HG03175 (cell line): Measurements from ENCODE around the gene MGAT5.

Source experiments
- ATAC-seq: cut with Tn5 transposase; IDR thresholded peaks from one replicate; pipeline ENCODE4 v1.9.1; 2021; ENCODE audit warnings: mild to moderate bottlenecking, moderate library complexity; ENCODE audit not compliant: unreplicated experiment

MGAT5 gene

DNA sequence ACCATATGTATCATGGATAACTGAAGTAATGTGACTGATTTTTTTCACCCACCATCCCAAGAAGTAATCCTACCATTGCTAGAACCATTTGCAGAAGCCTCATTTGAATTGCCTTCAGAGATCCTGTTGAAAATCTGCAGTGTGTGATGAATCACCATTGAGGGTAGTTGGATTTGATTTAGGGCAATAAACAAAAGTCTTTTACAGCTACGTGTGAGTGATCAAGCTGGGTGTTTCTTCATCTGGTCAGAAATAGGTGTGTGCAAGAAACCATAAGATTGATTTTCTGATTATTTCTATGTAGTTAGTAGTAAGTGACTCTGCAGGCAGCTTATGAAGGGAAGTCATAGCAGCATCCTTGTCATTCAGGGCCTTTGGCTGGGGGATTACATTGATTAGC, 159.6 kb downstream of the MGAT5 start:
- no peak for ATAC-seq

DNA sequence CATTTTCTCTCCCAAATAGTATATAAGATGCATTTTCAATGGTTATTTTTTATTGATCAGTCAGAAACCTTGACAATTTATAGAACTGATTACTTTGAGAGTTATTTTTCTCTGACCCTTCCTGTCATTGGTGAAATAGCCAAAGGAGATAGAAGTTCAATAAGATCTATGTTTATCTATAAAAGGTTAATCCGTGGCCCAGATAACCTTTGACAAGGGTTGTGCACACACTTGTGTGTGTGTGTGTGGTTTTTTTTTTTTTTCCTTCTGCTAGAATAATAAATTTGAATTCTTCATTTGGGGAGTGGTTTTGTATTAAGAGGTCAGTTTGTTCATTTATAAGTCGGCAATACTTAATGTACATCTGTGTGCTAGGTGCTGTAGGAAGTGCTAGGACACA, 160.0 kb downstream of the MGAT5 start:
- ATAC-seq, result no peak

DNA sequence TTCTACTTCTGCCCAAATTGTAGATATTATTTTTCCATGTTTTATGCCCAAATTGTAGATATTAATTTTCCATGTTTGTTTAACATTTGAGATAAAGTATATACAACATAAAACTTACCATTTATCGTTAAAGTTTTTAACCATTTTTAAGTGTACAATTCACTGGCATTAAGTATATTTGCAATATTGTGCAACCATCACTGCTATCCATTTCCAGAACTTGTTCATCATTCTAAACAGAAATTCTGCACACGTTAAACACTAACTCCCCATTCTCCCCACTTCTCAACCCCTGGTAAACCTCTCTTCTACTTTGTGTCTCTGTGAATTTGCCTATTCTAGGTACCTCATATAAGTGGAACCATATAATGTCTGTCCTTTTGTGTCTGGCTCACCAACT, 162.1 kb downstream of the MGAT5 start:
- no peak for ATAC-seq

DNA sequence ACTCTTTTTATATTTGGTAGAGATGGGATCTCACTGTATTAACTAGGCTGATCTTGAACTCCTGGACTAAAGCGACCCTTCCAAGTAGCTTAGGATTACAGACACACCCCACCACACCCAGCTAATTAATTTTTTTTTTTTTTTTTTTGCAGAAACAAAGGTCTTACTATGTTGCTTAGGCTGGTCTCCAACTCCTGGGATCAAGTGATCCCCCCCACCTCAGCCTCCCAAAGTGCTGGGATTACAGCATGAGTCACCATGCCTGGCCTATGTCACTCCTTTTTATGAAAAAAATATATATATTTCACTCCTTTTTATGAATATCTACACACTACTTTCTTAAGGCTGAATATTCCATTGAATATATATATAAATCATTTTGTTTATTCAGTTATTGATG, 162.8 kb downstream of the MGAT5 start:
- no peak for ATAC-seq

DNA sequence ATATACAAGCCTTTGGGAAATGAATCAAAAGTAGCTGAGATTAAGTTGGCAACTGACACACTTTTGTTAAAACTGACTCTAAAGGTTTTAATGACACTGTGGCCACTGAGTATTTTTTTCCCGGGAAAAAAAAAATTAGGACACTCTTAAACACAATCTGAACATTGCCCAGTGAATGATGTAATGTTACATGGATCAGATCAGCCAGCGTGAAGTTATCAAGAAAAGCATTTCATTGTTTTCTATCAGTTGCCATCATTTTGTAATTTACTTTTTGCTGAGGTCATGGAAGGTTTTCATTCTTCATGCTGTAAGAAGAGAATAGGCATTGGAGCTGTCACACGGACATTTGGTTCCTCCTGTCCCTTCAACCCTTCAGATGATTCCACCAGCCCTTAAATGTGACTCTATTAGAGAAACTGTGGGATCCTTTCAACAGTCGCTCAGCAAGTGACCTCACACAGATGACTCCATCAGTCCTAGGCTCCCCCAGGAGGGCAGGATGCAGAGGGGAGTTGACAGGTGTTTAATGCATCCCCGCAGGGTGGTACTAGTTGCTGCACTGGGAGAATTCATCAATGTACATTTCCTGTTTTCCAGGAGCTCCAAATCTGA, 164.2 kb downstream of the MGAT5 start:
- no peak for ATAC-seq

DNA sequence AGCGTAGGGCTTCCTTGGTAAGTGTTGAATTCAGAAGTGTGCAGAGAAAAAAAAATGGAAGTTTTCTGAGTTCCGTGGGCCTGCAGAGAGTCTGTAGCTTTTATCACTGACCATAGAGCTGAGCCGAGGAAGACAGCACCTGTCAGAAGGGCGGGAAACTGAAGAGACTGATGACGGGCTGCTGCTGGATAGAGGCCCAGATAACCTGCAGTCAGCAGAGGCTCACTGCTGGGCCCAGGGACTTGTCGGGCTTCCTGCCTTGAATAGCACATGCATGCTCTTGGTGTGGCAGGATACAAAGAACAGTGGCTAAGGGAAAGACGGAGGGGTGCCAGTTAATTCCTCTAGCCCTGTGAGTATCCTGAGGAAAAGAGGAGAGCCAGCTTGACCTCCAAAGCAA, 166.4 kb downstream of the MGAT5 start:
- no peak for ATAC-seq

DNA sequence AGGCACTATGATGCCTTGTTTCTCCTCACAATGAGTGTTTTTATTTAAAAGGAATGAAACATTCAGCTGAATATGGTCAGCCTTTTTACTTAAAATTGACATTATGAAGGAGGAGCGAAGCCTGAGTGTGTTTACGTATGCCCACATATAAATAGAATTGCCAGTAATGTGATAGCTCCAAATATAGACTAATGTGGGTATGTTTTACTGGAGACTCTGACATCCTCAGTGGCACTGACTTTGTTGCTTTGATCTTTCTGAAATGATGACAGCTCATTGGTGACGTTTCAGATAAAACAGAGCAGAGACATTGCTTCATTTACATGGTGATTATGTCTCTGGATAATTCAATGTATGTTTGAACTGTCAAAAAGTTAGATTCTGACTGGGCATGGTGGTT, 167.0 kb downstream of the MGAT5 start:
- ATAC-seq, result no peak

DNA sequence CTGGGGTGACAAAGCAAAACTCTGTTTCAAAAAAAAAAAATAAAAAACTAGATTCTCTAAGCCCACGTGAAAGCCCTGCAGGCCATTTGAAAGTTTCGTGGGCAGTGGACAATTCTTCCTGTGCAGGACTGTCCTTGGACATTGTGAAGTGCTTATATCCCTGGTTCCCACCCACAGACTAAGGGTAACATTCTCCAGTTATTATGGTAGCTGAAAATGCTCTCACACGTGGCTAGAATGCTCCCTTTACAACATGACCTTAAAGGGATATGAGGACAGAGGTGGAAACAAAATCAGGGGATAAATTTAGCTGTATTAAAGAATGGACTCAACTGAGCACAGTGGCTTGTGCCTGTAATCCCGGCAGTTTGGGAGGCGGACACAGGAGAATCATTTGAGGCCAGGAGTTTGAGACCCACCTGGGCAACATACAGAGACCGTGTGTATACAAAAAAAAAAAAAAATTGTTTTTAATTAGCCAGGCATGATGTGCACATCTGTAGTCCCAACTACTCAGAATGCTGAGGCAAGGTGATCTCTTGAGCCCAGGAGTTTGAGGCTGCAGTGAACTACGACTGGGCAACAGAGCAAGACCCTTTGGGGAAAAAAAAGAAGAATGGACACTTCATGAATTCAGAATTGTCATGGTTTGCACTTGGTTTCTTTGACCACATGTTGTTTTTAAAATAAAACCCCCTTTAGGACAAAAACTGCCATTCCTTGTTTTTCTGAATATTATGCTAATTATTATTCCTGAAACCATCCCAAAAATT, 167.9 kb downstream of the MGAT5 start:
- ATAC-seq, result no peak

DNA sequence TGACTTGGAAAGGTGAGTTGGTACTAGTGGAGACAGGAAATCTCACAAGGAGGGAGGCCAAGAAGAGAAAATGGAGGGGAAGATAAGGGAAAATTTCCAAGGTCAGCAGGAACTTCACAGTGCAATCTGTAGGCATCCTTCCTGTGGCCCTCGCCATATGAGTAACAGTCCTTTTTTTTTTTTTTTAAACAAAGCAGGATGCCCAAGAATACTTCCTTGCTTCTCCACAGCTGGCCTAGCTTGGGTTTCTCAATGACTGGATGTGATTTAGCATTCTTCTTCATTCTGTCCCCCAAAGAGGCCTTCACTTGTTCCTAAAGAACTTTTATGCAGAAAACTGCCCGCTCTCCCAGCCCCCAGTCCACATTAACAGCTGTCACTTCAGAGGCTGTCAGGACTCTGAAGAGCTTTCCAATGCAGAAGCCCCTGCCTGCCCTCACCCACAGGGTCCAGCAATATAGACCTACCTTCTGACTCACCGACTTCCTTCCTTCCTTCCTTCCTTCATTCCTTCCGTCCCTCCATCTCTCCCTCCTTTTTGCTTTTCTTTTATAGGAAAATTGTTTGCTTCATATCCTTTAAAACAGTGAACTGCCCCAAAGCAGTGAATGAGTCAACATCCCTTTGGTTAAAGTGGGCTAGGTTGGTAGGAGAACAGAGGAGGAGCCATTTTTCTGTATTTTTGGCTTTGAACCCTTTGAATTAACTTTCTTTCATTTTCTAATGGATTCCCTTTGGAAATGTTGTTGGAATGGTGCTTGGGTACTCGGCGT, 172.0 kb downstream of the MGAT5 start:
- ATAC-seq, result no peak

DNA sequence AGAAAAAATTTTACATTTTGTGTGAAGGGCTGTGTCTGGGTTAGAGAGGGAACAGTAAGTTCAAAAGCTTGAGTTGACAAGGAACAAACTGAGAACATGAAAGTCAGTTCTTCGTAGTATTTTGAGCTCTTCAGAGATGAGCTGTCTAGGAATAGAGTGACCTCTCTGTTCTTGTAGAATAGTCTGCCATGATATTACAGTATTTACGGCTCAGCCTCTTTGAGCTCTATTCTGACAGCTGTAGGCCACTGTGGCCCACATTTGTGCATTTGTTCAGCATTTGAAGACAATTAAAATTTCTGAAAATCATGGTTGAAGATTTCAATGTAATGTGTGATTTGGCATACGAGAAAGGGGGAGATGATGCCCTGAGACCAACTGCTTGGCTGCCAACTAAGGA, 172.8 kb downstream of the MGAT5 start:
- no peak for ATAC-seq

DNA sequence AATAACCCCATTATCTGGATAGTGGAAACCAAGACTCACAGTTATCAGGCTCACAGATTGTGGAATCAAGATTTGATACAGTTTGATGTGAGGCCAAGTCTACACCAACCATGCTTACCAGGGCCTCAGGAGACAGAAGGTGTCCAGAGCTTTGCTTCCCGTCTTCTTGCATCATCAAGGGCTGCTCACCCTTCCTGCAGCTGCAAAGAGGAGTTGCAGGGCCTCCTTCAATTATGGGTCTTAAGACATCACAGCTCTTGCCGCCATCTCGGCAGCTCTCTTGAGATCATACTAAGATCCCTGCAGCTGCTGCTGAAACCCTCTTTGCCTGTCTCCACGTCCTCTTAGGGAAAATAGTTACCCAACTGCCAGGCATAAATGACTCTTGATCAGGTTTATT, 176.0 kb downstream of the MGAT5 start:
- no peak for ATAC-seq

DNA sequence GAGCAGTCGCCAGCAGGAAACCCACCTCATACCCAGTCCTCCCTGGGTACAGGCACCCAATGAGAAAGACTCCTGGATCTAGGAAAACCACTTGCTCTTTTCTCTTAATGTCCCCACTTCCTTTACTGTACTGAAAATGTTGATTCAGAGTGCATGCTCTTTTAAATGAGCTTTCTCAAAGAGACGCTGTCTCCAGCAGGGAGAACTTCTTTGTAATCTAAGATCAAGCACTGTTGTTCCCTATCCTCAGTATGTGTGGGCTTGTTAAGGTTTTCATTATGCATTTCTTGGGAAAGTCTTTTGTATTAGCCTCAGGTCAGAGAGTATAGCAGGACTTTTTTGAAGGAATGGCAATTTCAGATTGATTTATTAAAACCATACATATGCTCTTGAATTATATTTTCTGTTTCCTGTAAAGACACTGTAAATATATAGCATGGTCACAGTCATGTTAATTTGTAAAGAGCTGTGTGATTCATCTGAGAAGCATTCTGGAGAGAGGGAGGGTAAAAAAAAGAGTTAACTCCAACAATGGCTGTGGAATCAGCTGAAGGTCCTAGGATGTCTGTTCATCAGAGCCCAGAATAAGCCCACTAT, 178.1 kb downstream of the MGAT5 start:
- no peak for ATAC-seq

DNA sequence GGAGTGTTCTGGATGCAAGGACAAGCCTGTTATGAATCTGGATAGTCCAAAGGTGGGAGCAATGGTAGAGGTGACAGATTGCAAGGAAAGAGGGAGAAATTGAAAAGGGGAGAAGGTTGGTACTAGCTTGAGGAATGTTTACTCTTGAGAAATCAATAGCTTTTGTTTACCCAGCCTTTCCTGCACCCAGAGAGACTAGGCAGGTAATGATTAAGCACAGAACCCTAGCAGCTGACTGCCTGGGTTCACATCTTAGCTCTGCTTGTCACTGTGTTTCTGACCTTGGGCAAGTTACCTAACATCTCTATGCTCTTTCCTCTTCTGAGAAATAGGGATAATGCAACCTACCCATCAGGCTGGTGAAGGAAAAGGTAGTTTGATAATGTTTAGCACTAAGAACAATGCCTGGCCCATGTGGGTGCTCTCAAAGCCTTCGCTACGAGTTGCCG, 178.6 kb downstream of the MGAT5 start:
- no peak for ATAC-seq

DNA sequence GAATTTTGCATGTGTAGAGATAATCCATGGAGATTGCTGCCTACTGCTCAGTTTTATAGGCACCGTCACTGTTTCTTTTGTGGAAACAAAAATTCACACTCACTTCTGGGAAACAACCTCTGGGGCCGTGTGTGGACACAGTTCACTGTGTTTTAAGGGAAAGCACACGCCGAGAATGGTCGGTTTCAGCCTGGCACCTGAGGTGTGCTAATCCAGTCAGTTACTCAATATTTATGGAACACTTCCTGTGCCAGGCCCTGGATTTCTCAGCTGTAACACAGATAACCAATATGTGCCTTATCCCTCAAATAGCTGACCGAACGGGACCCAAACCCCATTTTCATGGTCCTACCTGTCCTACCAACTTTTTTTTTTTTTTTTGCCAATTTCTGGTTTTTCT, 179.6 kb downstream of the MGAT5 start:
- ATAC-seq, result no peak

DNA sequence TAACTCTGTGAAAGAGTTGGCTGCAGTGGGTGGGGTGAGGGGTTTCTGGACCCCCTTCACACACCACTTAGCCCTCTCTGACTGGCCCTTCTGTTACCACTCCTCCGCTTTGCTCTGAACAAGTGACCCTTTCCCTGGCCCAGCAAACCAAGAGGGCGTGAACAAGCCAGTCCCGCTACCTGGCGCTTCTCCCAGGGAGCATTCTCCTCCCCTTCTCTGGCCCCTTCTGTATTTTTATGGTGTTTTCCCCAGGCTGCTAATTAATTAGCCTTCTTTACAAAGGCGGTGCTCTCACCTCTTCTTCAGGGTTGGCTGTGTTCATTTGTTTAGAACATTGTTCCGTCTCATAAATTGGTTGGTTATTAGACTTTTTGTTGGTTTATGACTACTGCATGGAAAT, 180.1 kb downstream of the MGAT5 start:
- no peak for ATAC-seq

DNA sequence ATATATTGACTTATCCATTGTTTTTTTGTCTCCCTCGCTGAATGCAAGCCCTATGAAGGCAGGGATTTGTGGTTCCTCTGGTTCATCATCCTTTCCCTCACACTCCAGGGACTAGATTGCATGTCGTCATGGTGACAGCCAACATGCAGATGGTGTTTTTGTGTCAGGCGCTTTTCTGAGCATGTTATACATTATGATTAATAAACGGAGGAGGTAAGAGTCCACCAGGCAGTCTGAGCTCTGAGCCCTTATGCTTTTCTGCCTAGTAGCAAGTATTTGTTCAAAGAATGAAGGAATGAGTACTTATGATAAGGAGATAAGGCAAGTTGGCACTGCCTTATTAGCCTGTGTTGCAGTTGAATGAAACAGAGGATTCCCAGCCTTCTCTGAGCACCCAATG, 181.6 kb downstream of the MGAT5 start:
- ATAC-seq, result no peak

DNA sequence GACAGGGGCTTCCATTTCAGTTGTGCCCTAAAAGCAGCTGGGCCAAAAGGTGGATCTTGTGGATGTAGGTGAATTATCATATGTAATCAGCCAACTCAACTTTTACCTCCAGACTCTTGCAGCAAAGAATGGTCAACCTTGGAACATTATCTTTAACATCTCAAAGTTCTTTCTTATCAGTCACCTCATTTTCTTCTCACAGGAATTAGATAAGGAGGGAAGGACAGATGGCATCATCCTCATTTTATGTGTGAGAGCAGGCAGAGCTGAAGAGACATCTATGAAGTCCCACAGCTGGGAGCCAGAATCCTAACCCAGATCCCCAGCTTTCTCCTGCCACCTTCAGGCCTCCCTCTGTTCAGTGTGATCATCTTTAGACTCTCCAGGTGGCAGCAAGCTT, 182.1 kb downstream of the MGAT5 start:
- ATAC-seq, result no peak

DNA sequence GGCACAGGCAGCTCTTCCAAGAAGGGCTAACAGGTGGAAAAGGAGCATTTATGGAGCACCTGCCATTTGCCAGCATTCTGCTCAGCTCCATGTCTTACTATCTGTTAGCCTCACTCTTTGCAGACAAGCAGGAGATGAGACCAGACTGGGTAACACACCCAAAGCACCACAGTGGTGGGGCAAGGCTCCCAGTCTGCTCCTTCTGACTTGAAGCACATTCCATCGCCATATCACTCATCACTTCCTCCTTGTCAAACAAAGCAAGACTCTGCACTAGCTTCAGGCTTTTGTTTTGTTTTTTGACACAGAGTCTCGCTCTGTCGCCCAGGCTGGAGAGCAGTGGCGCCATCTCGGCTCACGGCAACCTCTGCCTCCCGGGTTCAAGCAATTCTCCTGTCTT, 182.8 kb downstream of the MGAT5 start:
- no peak for ATAC-seq

DNA sequence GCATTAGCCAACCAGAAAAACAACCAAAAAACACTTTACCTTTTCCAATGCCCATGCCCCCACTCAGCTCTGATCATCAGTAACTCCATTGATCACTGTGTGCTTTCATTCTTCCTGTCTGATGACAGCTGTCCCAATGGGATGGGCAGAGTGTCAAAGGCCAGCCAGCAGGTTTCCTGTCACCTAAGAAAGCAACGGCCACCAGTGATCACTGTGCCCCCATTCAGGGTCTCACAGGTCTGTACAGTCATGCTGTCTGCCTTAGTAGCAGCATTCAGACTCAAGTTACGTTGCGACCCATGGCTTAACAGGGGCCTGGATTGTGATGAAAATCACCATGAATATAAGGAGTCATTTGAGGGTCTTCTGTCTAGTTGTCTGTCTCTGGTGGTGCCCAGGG, 184.5 kb downstream of the MGAT5 start:
- ATAC-seq, result no peak

DNA sequence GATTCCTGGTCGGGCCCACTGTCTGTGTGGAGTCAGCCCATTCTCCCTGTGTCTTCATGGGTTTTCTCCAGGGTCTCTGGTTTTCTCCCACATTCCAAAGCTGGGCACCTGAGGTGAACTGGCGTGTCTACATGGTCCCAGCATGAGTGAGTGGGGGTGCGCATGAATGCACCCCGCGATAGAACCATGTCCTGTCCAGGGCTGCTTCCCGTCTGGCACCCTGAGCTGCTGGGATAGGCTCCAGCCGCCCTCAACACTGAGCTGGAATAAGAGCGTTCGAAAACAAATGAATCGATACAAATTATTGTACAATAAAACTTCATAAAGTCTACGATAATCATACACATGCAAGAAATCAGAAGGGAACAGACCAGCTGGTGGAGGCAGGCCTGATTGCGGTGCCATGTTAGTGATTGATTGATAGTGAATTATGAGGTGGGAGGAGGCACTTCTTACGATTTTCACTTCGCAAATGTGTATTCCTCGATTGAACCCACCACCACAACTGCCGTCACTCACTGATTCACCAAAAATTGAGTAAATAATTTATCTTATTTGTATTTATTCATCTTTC, 186.6 kb downstream of the MGAT5 start:
- ATAC-seq, result no peak

DNA sequence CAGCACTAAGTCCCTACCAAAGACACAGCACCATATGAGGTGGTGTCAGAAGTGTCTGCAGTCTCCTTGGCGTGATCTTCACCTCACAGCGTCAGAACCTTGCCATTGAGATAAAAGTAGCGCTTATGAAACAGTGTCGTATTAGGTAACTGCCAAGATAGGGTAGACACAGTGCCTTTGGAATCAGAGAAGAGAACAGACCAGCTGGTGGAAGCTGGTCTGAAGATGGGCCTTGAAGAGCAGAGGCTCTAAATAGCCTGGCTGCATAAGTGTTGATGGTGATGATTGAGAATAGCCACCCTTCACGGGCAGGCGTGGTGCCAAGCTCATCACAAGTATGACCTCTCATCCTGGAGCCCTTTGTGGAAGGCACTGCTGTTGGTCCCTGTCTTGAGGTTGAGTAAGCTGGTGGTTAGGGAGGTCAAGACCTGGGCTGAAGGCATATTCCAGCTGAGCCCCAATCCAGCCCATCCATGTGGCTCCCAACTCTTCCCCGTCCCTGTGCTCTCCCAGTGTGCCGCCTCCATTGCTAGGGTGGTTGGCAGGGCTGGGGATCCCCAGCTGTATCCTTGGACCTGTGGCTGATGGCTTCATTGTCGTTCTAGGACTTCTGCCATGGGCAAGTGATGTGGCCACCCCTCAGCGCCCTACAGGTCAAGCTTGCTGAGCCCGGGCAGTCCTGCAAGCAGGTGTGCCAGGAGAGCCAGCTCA, 187.4 kb downstream of the MGAT5 start:
- no peak for ATAC-seq
